Astrocyte (in vitro differentiated cells and primary cell): ENCODE measurements around the gene FIGN.

Experiments
- EZH2 ChIP-seq: IDR thresholded peaks from 2 replicates; pipeline ENCODE4 v1.6.1; 2012; ENCODE audit warnings: mild to moderate bottlenecking, low read length, inconsistent platforms; ENCODE audit not compliant: insufficient read depth
- TF ChIP-seq, protein P1 (sequence below): IDR thresholded peaks from 2 replicates; pipeline ENCODE4 v1.5.1; 2011; ENCODE audit warnings: low read depth, mild to moderate bottlenecking, inconsistent platforms, low read length, moderate library complexity; ENCODE audit not compliant: insufficient read depth

DNA sequence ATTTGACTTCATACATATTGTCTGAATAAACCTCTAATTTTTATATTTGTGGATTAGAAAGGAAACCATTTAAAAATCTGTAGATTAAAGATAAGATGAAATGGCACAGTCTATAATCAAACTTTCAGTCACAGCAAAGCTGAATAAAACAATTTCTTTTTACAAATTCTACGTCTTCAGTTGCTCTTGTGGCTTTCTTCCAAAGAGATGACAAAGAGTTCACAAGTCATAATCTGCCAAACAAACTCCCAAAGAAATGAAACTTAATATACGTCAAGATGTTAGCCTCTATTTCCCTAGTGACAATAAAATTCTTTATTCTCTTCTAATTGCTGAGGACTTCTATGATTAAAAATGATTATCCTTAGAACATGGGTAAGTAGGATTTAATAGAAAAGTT is 66.3 kb downstream of the FIGN start:
- TF ChIP-seq, protein P1, sequence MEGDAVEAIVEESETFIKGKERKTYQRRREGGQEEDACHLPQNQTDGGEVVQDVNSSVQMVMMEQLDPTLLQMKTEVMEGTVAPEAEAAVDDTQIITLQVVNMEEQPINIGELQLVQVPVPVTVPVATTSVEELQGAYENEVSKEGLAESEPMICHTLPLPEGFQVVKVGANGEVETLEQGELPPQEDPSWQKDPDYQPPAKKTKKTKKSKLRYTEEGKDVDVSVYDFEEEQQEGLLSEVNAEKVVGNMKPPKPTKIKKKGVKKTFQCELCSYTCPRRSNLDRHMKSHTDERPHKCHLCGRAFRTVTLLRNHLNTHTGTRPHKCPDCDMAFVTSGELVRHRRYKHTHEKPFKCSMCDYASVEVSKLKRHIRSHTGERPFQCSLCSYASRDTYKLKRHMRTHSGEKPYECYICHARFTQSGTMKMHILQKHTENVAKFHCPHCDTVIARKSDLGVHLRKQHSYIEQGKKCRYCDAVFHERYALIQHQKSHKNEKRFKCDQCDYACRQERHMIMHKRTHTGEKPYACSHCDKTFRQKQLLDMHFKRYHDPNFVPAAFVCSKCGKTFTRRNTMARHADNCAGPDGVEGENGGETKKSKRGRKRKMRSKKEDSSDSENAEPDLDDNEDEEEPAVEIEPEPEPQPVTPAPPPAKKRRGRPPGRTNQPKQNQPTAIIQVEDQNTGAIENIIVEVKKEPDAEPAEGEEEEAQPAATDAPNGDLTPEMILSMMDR: no peak
- no peak for TF ChIP-seq EZH2
